Body of pancreas (tissue), 4 donors: Measurements from ENCODE around the gene MAP1B. TPM values are rescaled to one million over a fixed set of nuclear protein-coding genes. Genes with fewer than 3 reads are reported as not detected.

ENCODE experiments used
- ATAC-seq: fragments of 150-250 bp; one replicate; pipeline ENCODE4 v1.9.1; 2016
- DNase-seq, 4 donors: peaks; one replicate each; pipeline ENCODE4 v3.0.0-alpha.2; 2019
- H3K27ac ChIP-seq, 4 donors: fragments of 200-600 bp; sonication (generic); 1 replicate in 3 of 4; 2 replicates in 1 of 4; pipeline versions ENCODE4 v1.5.1 to v1.6.1; 2016 to 2019; ENCODE audit warnings: mild to moderate bottlenecking in 1 of 4, mixed read lengths in 1 of 4, moderate library complexity in 1 of 4
- H3K27me3 ChIP-seq, 2 donors: fragments of 200-600 bp; sonication (generic); one replicate each; pipeline ENCODE4 v1.6.0; 2016; ENCODE audit warnings: mild to moderate bottlenecking in 1 of 2
- H3K36me3 ChIP-seq, 2 donors: fragments of 200-600 bp; sonication (generic); replicated peaks in 1 of 2; 2 replicates each; pipeline ENCODE4 v1.5.1; 2016; ENCODE audit warnings: low read depth in 2 of 2; ENCODE audit not compliant: insufficient read depth in 1 of 2
- H3K4me1 ChIP-seq: fragments of 200-600 bp; sonication (generic); one replicate; pipeline ENCODE4 v1.6.0; 2016
- H3K4me3 ChIP-seq, 2 donors: fragments of 200-600 bp; sonication (generic); 1 replicate in 1 of 2; 2 replicates in 1 of 2; pipeline ENCODE4 v1.5.1; 2016 to 2019
- H3K9me3 ChIP-seq, 3 donors: fragments of 200-600 bp; sonication (generic); 1 replicate in 2 of 3; 2 replicates in 1 of 3; pipeline ENCODE4 v1.5.1; 2016
- POLR2A ChIP-seq, 3 donors: fragments of 450-650 bp; IDR thresholded peaks; one replicate each; pipeline ENCODE4 v1.6.1; 2016; ENCODE audit warnings: antibody characterized with exemption in 3 of 3, mild to moderate bottlenecking in 2 of 3
- WGBS, 2 donors: methylation state at CpG; one replicate each; pipeline ENCODE4 v1.1.5; 2017; 5-methylcytosine and 5-hydroxymethylcytosine counted together
- intact Hi-C: fragments of 100-400 bp; cut with DNase I; formaldehyde crosslinking; loops from one replicate; pipeline ENCODE4 v1.15.1; 2023
- total RNA-seq, 2 donors: library from RNA; depleted of rRNA; stranded (reverse); fragments of >200 nt; gene quantifications; one replicate each; pipeline ENCODE4 v1.1.0, GENCODE V29; 2016
- TF ChIP-seq, protein P1 (sequence below), 7 experiments: fragments of 450-650 bp in 4 of 7; fragments of 200-600 bp in 3 of 7; sonication (generic) in 3 of 7; IDR thresholded peaks; one replicate each; pipeline ENCODE4 v1.5.1; 2016 to 2019; ENCODE audit warnings: antibody characterized with exemption in 7 of 7

MAP1B gene
- total RNA-seq, 2 donors from 2014 or later = 30.4 to 69.9 TPM

DNA sequence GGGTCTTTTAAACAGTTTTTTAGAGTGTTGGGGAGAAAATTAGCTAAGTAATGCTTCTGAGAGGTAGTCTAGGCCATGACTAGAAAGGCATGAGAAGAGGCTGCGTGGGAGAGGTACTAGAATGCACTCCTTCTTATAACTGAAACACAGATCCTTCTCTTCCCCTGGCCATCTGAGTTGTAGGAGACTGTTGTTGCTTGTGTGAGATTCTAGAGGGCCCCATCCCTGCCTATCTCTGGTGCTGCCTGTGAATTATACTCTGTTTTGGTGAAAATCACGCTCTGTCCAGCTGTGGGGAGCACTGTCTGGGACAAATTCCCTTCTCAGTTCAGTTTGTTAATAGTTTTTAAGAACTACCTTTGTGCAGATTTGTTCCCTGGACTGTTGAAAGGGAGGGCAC, 37.5 kb downstream of the MAP1B start:
- H3K36me3 ChIP-seq = no peaks in the 10 kb centered on the region
- no peaks in the 10 kb centered on the region for H3K9me3 ChIP-seq
- intact Hi-C loops = loop anchor here (10.0 kb wide), 1 partner anchor 160 kb away; no protein-coding TSS in a partner anchor
- H3K4me1 ChIP-seq = no peaks in the 10 kb centered on the region
- H3K27me3 ChIP-seq = no peaks in the 10 kb centered on the region
- no peak overlapping the region for H3K27ac ChIP-seq
- no peak overlapping the region for H3K4me3 ChIP-seq
- ATAC-seq (no peak), DNase-seq (no peak)
- TF ChIP-seq, protein P1, sequence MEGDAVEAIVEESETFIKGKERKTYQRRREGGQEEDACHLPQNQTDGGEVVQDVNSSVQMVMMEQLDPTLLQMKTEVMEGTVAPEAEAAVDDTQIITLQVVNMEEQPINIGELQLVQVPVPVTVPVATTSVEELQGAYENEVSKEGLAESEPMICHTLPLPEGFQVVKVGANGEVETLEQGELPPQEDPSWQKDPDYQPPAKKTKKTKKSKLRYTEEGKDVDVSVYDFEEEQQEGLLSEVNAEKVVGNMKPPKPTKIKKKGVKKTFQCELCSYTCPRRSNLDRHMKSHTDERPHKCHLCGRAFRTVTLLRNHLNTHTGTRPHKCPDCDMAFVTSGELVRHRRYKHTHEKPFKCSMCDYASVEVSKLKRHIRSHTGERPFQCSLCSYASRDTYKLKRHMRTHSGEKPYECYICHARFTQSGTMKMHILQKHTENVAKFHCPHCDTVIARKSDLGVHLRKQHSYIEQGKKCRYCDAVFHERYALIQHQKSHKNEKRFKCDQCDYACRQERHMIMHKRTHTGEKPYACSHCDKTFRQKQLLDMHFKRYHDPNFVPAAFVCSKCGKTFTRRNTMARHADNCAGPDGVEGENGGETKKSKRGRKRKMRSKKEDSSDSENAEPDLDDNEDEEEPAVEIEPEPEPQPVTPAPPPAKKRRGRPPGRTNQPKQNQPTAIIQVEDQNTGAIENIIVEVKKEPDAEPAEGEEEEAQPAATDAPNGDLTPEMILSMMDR (IDR thresholded peaks at IDR 0.05) = no peak
- TF ChIP-seq POLR2A (IDR thresholded peaks at IDR 0.05) = no peak
- WGBS, 2 donors = 94 to 100% methylated on average over 2 of the region's 2 CpGs

DNA sequence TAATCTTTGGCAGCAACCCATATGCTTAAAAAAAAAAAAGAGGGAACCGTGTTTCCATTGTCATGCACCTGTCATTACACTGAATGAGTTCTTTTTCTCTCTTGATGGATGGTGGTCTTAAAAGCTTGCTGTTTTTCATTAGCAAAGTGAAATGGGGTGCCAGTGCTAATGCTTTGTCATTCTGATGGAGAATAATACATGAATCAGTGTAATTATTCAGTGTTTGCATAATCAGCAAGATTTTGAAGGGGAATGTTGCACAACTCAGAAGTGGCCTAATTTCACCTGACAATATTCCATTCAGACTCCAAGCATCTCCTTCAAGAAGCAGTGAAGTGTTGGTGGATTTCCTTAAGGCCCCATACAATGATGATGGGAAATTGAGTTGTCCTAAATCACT, 38.1 kb downstream of the MAP1B start:
- H3K4me3 ChIP-seq = no peak overlapping the region
- H3K27ac ChIP-seq = no peak overlapping the region
- H3K36me3 ChIP-seq = no peaks in the 10 kb centered on the region
- 26 to 58% methylated on average over 1 of the region's 1 CpG for WGBS, 2 donors
- ATAC-seq = no peak
- H3K4me1 ChIP-seq = no peaks in the 10 kb centered on the region
- TF ChIP-seq, protein P1 (IDR thresholded peaks at IDR 0.05) = no peak
- no peak for TF ChIP-seq POLR2A (IDR thresholded peaks at IDR 0.05)
- H3K27me3 ChIP-seq = no peaks in the 10 kb centered on the region
- DNase-seq = no peak
- no peaks in the 10 kb centered on the region for H3K9me3 ChIP-seq
- intact Hi-C loops = loop anchor here (10.0 kb wide), 1 partner anchor 159 kb away; no protein-coding TSS in a partner anchor

DNA sequence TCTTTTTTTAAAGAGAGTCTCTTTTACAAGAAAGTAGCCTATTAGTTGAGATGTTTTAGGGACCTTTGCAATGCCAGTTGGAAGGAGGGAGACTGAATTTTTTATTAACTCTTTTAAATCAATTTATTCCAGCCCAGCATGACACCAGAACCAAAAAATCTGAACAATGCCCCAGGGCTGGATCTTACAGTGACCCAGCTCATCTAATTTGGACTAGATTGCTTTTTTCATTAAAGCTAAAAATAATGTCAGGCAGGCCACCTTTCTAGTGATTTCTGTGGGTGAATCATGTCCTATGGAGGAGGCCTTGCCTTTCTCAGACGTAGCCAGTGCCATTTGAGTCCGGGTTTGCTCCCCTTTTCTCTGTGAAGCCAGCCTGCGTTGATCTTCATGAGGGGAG, 38.8 kb downstream of the MAP1B start:
- TF ChIP-seq POLR2A (IDR thresholded peaks at IDR 0.05) = no peak
- TF ChIP-seq, protein P1 (IDR thresholded peaks at IDR 0.05) = no peak
- Histone ChIP-seq H3K4me1 (no peaks in the 10 kb centered on the region), H3K36me3 (no peaks in the 10 kb centered on the region), H3K4me3 (no peak overlapping the region), H3K27ac (no peak overlapping the region), H3K9me3 (no peaks in the 10 kb centered on the region), H3K27me3 (no peaks in the 10 kb centered on the region)
- whole genome bisulfite sequencing, 2 donors = 87 to 100% methylated on average over 2 to 3 of the region's 3 CpGs
- ATAC-seq (no peak), DNase-seq (no peak)
- intact Hi-C loops = loop anchor here (10.0 kb wide), 1 partner anchor 159 kb away; no protein-coding TSS in a partner anchor

DNA sequence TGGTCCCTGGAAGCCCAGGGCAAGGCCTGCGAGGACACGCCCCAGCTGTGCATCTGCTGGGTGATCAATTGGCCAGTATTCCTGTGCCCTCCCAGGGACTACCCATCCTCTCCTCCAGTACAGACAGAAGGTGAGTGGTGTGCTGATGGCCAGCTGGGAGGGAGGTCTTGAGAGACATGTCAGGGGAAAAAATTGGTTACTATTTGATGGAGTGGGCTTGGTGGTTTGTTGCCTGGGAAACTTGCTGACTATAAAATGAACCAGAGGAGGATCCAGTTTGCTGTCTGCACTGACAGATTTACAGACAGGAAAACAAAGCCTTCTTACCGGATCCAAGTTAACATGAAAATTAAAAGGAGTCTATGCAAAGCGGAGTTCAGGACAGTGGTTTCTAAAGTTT, 40.3 kb downstream of the MAP1B start:
- intact Hi-C loops = loop anchor here (10.0 kb wide), 1 partner anchor 157 kb away; no protein-coding TSS in a partner anchor
- no peak for TF ChIP-seq POLR2A (IDR thresholded peaks at IDR 0.05)
- no peaks in the 10 kb centered on the region for H3K4me1 ChIP-seq
- no peaks in the 10 kb centered on the region for H3K27me3 ChIP-seq
- H3K27ac ChIP-seq = no peak overlapping the region
- H3K4me3 ChIP-seq = no peak overlapping the region
- H3K9me3 ChIP-seq = no peaks in the 10 kb centered on the region
- ATAC-seq = no peak
- H3K36me3 ChIP-seq = no peaks in the 10 kb centered on the region
- 90% methylated on average over 4 of the region's 4 CpGs for WGBS, 2 donors
- DNase-seq = no peak

DNA sequence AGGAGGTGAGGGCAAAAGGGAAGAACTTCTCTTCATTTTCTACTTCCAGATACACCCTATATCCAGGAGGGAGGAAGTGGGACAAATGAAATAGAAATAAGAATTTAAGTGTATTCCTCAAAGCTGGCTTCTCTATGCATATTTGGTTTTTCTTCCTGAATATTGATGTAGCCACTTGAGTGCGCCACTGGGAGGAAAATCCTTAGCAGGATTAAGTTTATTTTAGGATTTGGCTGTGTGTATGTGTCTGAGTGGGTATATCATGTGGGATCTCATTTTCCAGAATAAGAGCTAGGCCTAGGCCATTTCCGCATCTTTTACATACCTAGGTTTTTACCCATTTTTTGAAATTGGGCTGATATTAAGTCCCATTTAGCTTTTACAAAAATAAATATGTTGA, 42.5 kb downstream of the MAP1B start:
- WGBS, 2 donors = 94 to 96% methylated on average over 2 of the region's 2 CpGs
- DNase-seq (no peak), ATAC-seq (no peak)
- H3K27ac ChIP-seq = no peak overlapping the region
- TF ChIP-seq POLR2A (IDR thresholded peaks at IDR 0.05) = no peak
- TF ChIP-seq, protein P1 (IDR thresholded peaks at IDR 0.05) = no peak
- H3K9me3 ChIP-seq = no peaks in the 10 kb centered on the region
- H3K4me3 ChIP-seq = no peak overlapping the region
- no peaks in the 10 kb centered on the region for H3K36me3 ChIP-seq
- intact Hi-C loops = loop anchor here (10.0 kb wide), 1 partner anchor 155 kb away; no protein-coding TSS in a partner anchor
- no peaks in the 10 kb centered on the region for H3K27me3 ChIP-seq
- peaks cover 5% of the 10 kb centered on the region for H3K4me1 ChIP-seq
